Measurements from ENCODE around the gene ZDHHC1. TPM values are rescaled to one million over a fixed set of nuclear protein-coding genes. Genes with fewer than 3 reads are reported as not detected.

ZDHHC1 gene
- total and polyA plus RNA-seq, 7 donors: 1.7 to 11.0 (median 5.8) TPM

DNA sequence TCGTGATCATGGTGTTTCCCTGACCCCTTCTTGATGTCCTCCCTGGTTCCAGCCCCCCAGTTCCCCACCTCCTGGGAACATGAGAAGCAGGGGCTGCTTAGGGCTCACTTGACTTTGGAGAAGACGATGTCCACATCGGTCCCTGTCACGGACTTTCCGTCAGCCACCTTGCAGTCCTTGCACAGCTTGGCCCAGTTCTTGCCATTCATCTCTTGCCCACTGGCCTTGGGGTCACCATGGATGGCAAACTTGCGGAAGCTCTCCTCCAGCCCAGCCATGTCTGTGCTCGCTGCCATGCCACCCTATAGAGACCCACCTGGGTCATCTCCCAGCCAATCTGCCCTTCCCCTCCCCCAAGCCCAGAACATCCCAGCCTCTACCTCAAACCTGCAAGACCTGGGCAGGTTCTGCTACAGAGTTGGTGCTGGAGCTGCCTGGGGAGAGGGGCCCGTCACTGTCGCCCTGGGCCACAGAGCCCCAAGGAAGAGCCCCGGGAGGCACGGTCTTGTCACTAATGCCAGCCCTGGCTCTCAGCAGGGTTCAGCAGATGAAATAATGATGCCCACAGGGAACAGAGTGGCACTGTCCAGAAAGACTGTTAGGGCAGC, 25.4 kb downstream of the ZDHHC1 start:
- H3K36me3 ChIP-seq (ENCODE audit: insufficient read depth in 1 of 2, low read depth in 1 of 2): no peaks in the 10 kb centered on the region
- intact Hi-C loops (cut with DNase I): no loop called here
- H3K4me3 ChIP-seq: no peak overlapping the region
- DNase-seq (no peak), ATAC-seq (no peak)
- TF ChIP-seq, protein P1, sequence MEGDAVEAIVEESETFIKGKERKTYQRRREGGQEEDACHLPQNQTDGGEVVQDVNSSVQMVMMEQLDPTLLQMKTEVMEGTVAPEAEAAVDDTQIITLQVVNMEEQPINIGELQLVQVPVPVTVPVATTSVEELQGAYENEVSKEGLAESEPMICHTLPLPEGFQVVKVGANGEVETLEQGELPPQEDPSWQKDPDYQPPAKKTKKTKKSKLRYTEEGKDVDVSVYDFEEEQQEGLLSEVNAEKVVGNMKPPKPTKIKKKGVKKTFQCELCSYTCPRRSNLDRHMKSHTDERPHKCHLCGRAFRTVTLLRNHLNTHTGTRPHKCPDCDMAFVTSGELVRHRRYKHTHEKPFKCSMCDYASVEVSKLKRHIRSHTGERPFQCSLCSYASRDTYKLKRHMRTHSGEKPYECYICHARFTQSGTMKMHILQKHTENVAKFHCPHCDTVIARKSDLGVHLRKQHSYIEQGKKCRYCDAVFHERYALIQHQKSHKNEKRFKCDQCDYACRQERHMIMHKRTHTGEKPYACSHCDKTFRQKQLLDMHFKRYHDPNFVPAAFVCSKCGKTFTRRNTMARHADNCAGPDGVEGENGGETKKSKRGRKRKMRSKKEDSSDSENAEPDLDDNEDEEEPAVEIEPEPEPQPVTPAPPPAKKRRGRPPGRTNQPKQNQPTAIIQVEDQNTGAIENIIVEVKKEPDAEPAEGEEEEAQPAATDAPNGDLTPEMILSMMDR (IDR thresholded peaks at IDR 0.05): no peak
- WGBS, 3 donors: 60 to 70% (median 61%) methylated on average over 11 of the region's 11 CpGs
- H3K27ac ChIP-seq: peak overlapping the region; percentile 4
- peaks cover 0 to 5% (median 4%) of the 10 kb centered on the region in 3 donors for H3K27me3 ChIP-seq (ENCODE audit: insufficient read depth in 3 of 3, low read length in 2 of 3)
- peaks cover 33% of the 10 kb centered on the region for H3K4me1 ChIP-seq
- no peaks in the 10 kb centered on the region for H3K9me3 ChIP-seq

DNA sequence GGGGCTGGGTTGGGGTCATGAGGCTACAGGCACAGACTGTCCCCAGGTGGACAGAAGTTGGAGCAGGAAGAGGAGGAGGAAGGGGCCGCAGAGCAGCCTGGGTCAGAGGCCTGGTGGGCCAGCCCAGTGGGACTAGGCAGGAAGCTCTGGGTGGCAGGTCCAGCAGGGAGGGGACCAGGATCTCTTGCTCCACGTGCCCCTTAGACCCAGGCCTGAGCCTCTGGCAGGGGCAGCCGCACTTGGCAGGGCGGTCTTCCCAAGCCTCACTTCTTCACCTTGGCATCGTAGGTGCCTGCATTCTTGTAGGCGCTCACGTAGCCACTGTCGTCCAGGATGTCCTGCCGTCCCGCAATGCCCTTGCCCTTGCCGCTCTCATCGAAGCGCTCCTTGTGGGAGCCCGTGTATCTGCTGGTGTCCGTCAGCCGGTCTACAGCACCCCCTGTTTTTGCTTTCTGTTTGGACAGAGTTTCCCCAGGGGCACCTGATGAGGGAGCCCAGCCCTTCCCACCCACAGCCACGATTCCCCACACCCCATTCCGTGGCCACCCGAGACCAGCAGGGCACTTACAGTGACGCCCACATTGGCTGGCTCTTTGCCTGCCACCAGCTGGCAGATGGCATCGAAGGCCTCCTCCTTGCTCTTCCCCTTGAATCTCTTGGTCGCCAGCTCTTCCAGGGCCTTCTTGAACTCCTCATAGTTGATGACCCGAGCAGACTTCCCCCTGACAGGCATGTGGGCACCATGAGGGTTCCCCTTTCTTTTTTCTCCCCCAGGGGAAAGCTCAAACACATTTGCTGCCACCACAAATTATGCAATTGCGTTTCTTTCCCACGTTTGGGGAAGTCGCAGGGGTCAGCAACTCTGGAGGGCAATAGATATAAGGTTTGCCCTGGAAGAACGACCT, 26.1 kb downstream of the ZDHHC1 start:
- peak; percentile 37 to 64 for DNase-seq
- Histone ChIP-seq H3K4me1 (peaks cover 26% of the 10 kb centered on the region), H3K4me3 (no peak overlapping the region), H3K27ac (peak overlapping the region; percentile 65), H3K36me3 (ENCODE audit: insufficient read depth in 1 of 2, low read depth in 1 of 2) (no peaks in the 10 kb centered on the region), H3K9me3 (no peaks in the 10 kb centered on the region), H3K27me3 (ENCODE audit: insufficient read depth in 3 of 3, low read length in 2 of 3) (peaks cover 0 to 5% (median 4%) of the 10 kb centered on the region in 3 donors)
- 55 to 66% (median 65%) methylated on average over 27 of the region's 27 CpGs for WGBS, 3 donors
- ATAC-seq: no peak
- intact Hi-C loops (cut with DNase I): no loop called here
- TF ChIP-seq, protein P1 (IDR thresholded peaks at IDR 0.05): no peak

DNA sequence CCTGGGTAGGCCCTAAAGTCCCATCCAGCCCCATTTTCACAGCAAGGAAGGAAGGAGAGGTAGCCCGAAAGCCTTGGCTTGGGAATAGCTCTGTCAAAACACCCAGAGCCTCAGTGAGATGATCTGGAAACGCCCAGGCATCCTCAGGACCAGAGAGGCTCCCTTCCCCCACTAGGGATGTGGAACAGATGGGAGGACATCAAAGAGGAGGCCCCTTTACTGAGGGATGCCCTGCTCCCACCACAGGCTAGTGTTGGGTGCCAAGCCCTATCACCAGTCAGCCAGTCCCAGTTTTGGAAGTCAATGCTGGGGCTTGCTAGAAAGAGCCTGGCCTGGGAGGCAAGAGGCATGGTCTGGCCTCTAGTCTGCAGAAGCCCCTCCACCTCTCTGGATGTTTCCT, 27.7 kb downstream of the ZDHHC1 start:
- Histone ChIP-seq H3K27me3 (ENCODE audit: insufficient read depth in 3 of 3, low read length in 2 of 3) (peaks cover 0 to 4% (median 0%) of the 10 kb centered on the region in 3 donors), H3K9me3 (no peaks in the 10 kb centered on the region), H3K4me1 (peaks cover 22% of the 10 kb centered on the region), H3K36me3 (ENCODE audit: insufficient read depth in 1 of 2, low read depth in 1 of 2) (no peaks in the 10 kb centered on the region), H3K27ac (no peak overlapping the region), H3K4me3 (no peak overlapping the region)
- 90 to 97% (median 92%) methylated on average over 2 of the region's 2 CpGs for WGBS, 3 donors
- ATAC-seq: no peak
- TF ChIP-seq, protein P1 (IDR thresholded peaks at IDR 0.05): no peak
- DNase-seq: no peak
- intact Hi-C loops (cut with DNase I): no loop called here

DNA sequence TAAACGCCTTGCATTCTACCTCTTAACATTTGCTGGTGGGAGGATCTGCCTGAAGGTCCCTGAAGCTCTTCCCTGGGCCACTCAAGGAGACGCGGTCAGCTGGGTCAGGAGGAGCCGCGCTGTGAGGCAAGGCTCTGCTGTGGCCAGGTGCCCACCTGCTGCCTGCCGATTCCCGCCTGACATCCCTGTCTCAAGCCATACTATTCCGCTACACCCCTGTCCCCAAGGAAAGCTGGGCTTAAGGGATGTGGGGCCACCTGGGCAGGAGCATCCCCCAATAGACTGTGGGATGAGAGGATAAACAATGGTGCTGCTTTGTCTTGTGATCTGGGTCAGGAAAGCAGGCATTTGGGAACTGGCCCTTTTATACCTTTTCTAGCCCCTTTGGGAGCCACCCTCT, 28.1 kb downstream of the ZDHHC1 start:
- H3K9me3 ChIP-seq: no peaks in the 10 kb centered on the region
- ATAC-seq: no peak
- no peak overlapping the region for H3K27ac ChIP-seq
- intact Hi-C loops (cut with DNase I): no loop called here
- TF ChIP-seq, protein P1 (IDR thresholded peaks at IDR 0.05): no peak
- no peak overlapping the region for H3K4me3 ChIP-seq
- 90 to 92% (median 90%) methylated on average over 8 of the region's 8 CpGs for WGBS, 3 donors
- DNase-seq: no peak
- peaks cover 18% of the 10 kb centered on the region for H3K4me1 ChIP-seq
- H3K27me3 ChIP-seq (ENCODE audit: insufficient read depth in 3 of 3, low read length in 2 of 3): peaks cover 0 to 4% (median 0%) of the 10 kb centered on the region in 3 donors
- no peaks in the 10 kb centered on the region for H3K36me3 ChIP-seq (ENCODE audit: insufficient read depth in 1 of 2, low read depth in 1 of 2)

Measured in psoas muscle (tissue), 8 donors.